Cardiac atrium fibroblast (primary cell): ENCODE measurements around the gene SUPT20HL1. TPM values are rescaled to one million over a fixed set of nuclear protein-coding genes. Genes with fewer than 3 reads are reported as not detected.

Experiments
- total RNA-seq: library from RNA; depleted of rRNA; stranded (reverse); fragments of >200 nt; gene quantifications from 2 replicates; pipeline ENCODE4 v1.2.3, GENCODE V29; 2015

The SUPT20HL1 gene
- total RNA-seq: not detected in 2 replicates

GRCh38 chrX:24360272-24360671, at the start of gene SUPT20HL1:
Gene SUPT20HL1, plus strand, starts transcription at chrX:24360639. Its CDS starts 2,122 bp downstream, at chrX:24362761.

DNA sequence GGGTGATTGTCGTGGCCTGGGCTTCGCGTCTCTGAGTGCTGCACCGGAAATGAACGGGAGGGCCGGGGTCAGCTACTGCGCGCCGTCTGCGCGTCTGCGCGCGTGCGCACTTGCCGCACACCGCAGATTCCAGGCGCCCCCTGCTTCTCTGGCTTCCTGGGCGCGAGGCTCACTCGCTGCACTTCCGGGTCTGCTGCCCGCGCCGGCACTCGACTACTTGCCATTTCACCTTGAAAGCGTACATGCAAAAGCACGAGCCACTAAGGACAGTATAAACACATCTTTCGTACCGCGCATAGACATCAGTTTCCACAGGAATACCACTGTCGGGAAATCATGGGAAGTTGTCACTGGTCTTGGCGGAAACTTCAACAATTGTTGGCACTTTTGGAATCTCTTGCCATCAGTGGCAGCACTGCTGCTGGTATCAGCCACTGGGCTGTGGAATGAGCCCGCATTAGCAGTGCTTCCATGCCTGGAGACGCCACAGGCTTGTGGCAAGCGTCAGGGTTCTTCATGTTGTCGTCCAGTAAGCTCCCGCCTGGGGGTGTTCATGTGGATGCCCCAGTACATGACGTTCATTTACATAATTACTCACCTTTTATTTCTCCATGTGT, 46.3 kb upstream of the SUPT20HL1 start, which contains the start of gene SUPT20HL2:
Gene SUPT20HL2, minus strand, starts transcription at position 51 of the 617 bp plus-strand sequence. CDS start 754 bp downstream, outside the sequence.

Other genes with a start within 250 kb of the SUPT20HL1 start
- 20.9 and 35.2 TPM in 2 replicates for gene ZFX, start 210.9 kb upstream of the SUPT20HL1 start, total RNA-seq
- gene SUPT20HL2, start 46.6 kb upstream of the SUPT20HL1 start, total RNA-seq: not detected in 2 replicates
- gene PDK3, start 104.6 kb downstream of the SUPT20HL1 start, total RNA-seq: 12.1 and 15.9 TPM in 2 replicates